GM18867 (cell line): ENCODE data around the gene NLRC5.

Source experiments
- ATAC-seq: cut with Tn5 transposase; IDR thresholded peaks from one replicate; pipeline ENCODE4 v1.9.1; 2021; ENCODE audit warnings: mild to moderate bottlenecking, moderate library complexity; ENCODE audit not compliant: unreplicated experiment

Gene NLRC5

DNA sequence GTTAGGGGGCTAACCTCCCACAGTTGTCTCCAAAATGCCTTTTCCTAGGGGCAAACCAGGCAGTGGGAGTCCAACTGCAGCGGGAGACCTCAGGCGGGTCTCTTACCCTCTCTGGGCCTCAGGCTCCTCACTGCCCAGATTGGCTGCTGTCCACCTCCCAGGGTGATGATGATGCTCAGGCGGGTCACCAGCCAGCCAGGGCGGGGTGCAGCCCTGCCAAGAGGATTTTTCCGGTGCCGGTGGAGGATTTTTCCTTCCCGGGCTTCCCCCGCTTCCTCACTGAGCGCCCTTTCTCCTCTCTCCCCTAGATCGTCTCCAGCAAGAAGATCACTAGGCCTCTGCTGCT lies 125.8 kb downstream of the NLRC5 start:
- no peak for ATAC-seq

DNA sequence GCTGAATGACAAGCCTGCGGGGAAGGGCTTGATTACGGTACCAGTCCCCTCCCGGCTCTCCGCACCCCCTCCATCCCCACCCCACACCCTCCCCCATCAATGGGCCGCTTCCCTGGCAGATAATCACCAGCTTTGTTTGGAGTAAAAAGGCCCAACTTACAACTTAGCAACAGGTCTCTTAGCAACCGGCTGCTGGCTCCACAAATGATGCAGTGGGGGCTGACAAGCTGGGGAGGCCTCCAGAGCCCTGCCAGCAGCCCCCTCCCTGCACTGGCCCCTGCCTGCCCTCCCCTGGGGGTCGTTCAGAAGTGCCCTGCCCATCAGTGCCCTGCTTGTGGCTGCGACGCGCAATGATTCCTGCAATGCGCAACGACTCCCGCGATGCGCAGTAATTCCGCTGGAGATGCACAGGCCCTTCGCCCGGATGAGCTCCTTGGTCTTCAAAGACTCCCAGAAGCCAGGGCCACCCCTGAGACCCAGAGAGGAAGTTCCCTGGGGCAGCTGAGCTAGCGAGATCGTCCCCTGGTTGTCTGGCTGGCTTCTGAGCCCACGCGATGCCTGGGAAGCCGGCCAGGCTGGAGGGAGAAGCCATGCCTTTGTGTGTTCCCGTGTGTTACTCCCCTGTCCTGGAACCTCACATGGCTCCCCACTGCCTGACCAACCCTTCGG lies 126.3 kb downstream of the NLRC5 start:
- ATAC-seq, result no peak

DNA sequence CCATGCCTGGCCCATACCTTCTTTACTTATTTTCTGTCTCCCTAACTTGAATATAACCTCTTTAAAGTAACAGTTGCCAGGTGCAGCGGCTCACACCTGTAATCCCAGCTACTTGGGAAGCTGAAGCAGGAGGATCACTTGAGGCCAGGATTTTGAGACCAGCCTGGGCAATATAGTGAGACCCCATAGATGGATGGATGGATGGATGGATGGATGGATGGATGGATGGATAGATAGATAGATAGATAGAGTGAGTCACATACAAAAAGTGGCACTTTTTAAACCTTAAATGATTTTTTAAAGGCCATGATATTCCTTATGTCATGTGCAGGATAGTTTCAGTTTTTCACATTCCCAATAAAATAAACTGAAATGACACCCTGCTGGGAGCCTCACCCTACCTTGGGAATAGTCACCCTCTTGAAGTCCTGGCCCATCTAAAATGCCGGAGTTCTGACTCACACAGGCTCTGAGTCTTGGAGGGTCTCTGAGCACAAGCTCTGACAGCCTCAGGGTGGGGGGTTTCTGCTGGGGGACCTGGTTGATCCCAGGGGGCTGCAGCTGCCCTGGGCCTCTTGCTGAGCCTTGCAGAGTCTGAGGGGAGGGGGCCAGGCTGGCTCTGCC lies 129.2 kb downstream of the NLRC5 start:
- ATAC-seq, result no peak

DNA sequence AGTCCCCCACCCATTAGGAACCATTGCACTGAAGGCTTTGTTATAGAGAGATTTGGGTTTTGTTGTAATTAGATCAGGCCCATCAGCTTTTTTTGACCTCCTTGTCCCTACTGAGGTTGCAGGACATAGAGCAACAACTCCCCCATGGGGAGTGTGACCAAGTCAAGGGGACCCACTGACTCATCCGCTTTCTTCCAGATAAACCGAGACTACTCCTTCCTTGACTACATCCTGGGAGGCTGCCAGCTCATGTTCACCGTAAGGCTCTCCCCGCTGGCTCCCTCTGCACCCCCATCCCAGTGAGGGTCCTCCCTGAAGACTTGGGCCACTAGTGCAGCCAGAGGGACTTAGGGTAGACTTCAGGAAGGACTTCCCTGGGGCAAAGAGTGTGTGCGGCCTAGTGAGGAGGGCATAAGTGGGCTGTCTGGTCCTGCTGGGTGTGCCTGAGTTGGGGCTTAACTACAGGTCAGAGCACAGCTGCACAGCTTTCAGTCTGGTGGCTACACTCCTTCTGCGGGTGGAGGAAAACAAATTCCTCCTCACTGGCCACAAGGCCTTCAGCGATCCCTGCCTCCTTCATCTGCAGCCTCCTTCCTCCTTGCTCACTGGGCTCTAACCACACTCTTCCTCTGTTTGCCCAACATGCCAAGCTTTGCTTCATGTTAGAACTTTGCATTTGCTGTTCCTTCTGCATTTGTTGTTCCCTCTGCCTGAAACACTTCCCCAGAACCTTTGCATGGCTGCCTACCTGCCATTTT lies 134.0 kb downstream of the NLRC5 start:
- no peak for ATAC-seq

DNA sequence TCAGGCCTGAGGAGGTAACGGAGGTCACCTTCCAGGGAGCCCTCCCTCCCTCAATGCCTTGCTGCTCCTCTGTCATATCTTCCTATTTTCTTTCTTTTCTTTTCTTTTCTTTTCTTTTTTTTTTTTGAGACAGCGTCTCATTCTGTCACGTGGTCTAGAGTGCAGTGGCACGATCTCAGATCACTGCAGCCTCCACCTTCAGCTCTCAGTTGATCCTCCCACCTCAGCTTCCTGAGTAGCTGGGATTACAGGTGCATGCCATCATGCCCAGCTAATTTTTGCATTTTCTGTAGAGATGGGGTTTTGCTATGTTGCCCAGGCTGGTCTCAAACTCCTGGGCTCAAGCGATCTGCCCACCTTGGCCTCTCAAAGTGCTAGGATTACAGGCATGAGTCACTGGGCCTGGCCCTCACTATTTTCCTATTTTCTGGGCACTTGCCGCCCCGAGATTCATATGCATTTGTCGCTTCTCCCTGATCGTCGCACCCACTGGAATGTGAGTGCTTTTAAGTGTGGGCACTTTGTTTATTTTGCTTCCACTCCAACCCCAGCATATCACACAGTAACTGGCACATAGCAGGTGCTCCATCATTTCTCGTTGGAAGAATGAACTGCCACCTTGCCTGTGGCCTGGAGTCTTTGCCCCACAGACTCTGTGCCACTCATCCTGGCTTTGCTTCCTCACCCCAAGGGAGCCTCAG lies 134.8 kb downstream of the NLRC5 start:
- no peak for ATAC-seq

DNA sequence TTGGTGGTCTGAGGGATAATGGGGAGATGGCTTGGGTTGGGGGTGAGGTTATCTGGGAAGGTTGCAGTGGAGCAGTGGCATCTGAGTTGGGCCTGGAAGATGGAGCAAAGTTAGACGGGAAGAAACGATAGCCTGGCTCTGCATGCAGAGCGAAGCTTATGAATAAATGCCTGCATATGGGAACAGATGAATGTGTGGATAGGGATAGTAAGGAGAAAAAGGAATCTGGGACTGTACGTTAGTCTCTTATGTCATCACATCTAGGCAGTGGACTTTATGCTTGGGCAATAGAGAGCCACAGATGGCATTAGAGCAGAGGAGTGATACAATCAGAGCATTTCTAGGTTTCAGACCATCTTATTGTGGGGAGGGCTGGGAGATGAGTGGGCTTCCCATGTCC lies 136.0 kb downstream of the NLRC5 start:
- no peak for ATAC-seq

DNA sequence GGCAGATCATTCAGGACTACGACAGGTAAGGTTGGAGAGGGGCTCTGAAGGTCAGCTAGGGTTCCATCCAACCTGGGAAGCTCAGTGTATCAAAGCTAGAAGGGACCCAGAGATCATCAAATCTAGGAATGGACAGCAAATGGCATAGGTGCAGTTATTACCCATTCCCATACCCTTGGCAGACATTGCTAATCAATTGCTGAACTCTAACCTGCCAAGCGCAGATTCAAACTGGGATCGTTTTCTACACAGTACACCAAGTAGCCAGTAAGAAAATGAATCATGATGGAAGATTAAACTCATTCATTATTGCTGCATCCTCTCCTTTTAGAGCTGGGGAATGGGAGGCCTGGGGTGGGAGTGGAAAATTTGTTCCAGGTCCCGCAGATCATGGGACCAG lies 136.6 kb downstream of the NLRC5 start:
- ATAC-seq, result no peak

DNA sequence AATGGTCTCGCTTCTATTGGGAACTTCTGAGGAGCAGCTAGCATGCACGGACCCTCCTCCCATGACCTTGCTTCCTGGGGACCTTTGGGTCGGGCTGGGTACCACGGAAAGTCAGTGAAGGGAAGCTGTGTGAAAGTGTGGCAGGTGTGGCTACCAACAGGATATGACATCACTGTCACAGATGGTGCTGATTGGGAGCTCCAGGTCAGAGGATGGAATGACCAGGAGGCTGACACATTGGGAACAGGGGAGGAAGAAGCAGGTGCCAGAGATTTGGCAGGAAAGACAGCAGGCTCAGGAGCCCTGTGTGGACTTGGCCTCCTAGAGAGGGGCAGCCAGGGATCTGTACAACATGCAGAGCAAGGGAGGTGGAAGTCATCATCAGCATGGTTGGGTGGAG lies 137.1 kb downstream of the NLRC5 start:
- no peak for ATAC-seq

DNA sequence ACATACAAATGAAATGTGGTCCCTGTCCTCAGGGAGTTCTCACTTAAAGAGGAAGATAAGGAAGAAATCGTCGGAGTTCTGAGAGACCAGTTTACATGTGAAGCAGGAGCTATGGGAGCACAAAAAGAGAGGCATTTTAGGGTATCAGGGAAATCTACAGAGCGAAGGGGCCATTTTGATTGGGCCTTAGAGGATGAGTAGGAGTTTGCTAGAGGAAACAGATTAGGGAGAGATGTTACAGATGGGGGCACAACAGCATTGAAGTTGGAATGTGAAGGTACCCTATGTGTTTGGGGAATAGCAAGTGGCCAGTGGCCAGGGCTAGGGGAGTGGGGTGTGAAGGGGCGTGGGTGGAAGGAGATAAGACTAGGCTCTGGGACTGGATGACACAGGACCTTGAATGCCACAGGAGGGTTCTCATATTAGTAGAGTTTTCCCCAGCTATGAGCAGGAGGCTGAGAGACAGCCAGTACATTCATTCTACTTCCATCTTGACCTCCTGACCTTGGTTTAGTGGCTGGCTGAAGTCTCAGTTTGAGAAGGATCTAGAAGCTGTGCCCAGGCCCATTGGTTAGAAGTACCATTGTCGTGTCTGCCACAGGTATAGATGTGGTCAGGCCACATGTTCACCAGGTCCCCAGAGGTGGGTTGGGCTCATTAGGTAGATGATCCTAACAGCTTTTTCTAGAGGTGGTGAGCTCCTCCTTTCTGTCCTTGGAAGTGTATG lies 137.8 kb downstream of the NLRC5 start:
- ATAC-seq, result no peak

DNA sequence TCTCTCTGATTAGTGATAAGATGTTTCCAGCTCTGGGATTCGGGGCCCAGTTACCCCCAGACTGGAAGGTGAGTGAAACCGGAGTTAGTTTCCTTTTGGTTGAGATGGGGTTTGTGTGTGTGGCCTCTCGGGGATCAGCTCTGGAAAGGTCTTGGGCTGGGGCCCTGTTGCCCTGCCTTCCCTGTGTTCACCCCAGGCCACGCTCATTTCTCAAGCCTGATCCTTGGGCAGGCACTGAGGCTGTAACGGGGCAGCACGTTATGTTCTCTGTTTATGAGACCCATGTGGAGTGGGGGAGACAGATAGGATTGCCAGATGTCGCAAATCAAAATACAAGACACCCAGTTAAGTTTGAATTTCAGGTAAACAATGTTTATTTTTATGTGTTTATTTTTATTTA lies 138.5 kb downstream of the NLRC5 start:
- no peak for ATAC-seq

DNA sequence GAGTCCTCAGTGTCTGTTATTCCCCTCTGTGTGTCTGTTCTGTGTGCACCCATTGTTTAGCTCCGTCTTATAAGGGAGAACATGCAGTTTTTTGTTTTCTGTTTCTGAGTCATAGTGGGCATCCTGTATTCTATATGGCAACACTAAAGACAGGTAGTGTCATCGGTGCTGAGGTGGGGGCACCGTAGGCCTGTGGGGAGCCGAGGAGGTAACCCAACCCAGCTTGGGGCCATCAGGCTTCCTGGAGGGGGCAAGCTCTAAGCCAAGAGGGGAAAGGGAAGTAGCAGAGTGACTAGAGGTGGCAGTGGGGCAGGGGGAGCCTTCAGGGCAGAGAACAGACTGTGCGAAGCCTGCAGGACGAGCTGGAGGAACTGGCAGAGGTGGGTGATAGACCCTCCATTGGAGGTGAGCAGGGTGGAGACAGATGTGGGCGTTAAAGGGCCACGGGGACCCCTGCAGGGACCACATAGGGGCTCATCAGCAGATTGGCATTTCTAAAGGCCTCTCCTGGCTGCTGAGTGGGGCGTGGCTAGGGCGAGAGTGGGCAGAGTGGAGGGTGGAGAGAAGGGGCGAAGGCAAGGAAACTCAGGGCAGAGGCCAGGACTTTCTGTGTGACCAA lies 139.5 kb downstream of the NLRC5 start:
- no peak for ATAC-seq

DNA sequence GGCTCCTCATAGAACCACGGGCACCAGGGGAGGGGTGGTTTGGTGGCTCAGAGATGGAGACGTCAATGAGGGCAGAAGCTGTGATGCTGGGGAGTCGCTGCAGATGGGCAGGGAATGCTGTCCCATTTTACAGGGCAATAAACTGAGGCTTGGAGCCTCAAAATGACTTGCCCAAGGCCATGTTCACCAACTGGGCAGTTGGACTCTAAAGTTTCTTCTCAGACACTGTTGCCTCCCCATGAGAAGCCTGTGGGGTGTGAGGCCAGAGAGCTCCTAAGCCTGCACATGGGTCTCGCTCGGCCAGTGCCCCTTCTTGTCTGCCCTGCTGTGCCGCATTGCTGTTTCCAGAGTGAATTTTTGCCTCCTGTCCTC lies 141.6 kb downstream of the NLRC5 start:
- ATAC-seq, result no peak

DNA sequence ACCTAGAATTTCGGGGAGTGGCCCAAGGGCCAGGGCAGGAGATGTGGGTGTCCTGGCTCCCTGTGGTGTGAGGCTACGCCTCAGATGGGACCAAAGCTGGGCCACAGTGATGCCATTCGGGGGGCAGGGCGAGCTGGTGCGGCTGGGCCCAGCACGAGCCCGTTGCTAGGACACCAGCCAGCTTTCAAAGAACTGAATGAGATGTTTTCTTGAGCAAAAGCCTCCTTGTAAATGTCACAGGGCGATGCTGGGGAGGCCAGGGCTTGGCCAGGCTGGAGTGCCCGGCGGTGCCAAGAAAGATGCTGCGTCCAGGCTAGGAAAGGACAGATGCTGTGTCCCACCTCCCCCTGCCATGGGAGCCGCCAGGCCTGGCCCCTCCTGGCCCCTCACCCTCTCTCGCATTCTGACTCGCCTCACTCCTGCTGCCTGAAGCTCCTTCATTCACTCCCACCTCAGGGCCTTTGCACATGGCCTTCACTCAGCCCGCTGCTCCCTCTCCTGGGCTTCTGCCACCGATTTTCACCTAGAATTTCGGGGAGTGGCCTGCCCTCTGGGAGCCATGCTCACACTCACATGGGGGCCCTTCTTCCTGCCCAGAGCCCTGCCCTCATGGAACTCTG lies 142.1 kb downstream of the NLRC5 start:
- ATAC-seq, result no peak

DNA sequence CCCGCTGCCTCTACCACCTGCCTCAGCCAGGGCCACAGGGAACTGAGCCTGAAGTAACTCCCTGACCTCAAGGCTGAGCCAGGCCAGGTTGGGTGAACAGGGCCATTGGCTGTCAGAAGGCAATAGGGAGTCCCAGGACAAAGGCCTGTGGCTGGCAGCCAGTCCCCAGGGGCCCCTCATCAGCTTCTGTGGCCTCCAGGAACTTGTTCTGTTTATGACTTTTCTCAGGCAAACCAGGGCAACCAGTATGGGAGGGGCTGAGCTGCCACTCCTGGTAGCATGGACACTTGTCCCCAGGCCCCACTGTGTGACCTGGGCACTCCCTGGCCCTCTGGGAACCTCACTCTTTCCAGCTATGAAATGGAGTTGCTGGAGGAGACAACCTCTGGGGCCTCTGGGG lies 143.1 kb downstream of the NLRC5 start:
- no peak for ATAC-seq

DNA sequence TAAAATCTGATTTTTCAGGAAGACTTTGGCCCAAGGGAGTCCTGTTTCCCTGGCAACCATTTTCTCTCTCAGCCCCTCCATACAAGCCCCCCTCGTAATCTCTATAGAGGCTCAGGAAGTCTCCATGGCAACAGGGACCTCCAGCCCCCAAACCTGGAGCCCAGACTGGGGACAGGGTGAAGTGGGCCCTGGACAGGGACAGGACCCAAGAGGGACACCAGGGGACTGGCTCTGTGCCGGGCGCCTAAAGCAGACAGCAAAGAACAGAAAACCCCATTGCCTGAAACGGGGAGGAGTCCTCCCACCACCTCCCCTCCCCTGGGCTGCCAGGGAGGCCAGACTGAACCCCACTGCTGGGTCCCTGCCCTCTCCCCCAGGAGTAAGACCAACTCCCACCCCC lies 143.7 kb downstream of the NLRC5 start:
- ATAC-seq, result no peak
